Measurements from ENCODE around the gene IRS1.

Gene IRS1

GRCh38 chr2:226693521-226693920, 106.1 kb downstream of the IRS1 start:
- peaks cover 0 to under 1% (median 0%) of the 10 kb centered on the region in 3 donors for H3K9me3 ChIP-seq
- peaks cover 0 to 17% (median 8%) of the 10 kb centered on the region in 4 donors for H3K4me1 ChIP-seq
- no peaks in the 10 kb centered on the region for H3K36me3 ChIP-seq
- H3K27ac ChIP-seq, result no peak overlapping the region
- intact Hi-C loops (cut with DNase I; ENCODE audit: low total_unique reads), result no loop called here
- H3K4me3 ChIP-seq, result no peak overlapping the region
- no peak for DNase-seq
- H3K27me3 ChIP-seq, result no peaks in the 10 kb centered on the region
- no peak for TF ChIP-seq CTCF (IDR thresholded peaks at IDR 0.05)

GRCh38 chr2:226692521-226693126, 107.0 kb downstream of the IRS1 start:
- Histone ChIP-seq H3K9me3 (peaks cover 0 to 3% (median 0%) of the 10 kb centered on the region in 3 donors), H3K36me3 (no peaks in the 10 kb centered on the region), H3K4me3 (no peak overlapping the region), H3K4me1 (peaks cover 0 to 17% (median 8%) of the 10 kb centered on the region in 4 donors), H3K27me3 (no peaks in the 10 kb centered on the region), H3K27ac (no peak overlapping the region)
- intact Hi-C loops (cut with DNase I; ENCODE audit: low total_unique reads), result no loop called here
- no peak for TF ChIP-seq CTCF (IDR thresholded peaks at IDR 0.05)
- DNase-seq, result no peak

GRCh38 chr2:226691255-226691654, 108.4 kb downstream of the IRS1 start:
- no peak overlapping the region for H3K4me3 ChIP-seq
- intact Hi-C loops (cut with DNase I; ENCODE audit: low total_unique reads), result no loop called here
- peak overlapping the region; percentile 30 to 51 for H3K27ac ChIP-seq

GRCh38 chr2:226690461-226691024, 109.1 kb downstream of the IRS1 start:
- peaks cover 0 to 17% (median 8%) of the 10 kb centered on the region in 4 donors for H3K4me1 ChIP-seq
- peaks cover 0 to 3% (median 0%) of the 10 kb centered on the region in 3 donors for H3K9me3 ChIP-seq
- no peak overlapping the region for H3K4me3 ChIP-seq
- no peaks in the 10 kb centered on the region for H3K27me3 ChIP-seq
- TF ChIP-seq CTCF (IDR thresholded peaks at IDR 0.05), result no peak
- no peaks in the 10 kb centered on the region for H3K36me3 ChIP-seq
- intact Hi-C loops (cut with DNase I; ENCODE audit: low total_unique reads), result no loop called here
- peak overlapping the region; percentile 30 to 51 for H3K27ac ChIP-seq
- no peak for DNase-seq

More at GRCh38 chr2:226691255-226691654, 108.4 kb downstream of the IRS1 start:
- Histone ChIP-seq H3K9me3 (peaks cover 0 to 3% (median 0%) of the 10 kb centered on the region in 3 donors), H3K4me1 (peaks cover 0 to 17% (median 8%) of the 10 kb centered on the region in 4 donors), H3K36me3 (no peaks in the 10 kb centered on the region), H3K27me3 (no peaks in the 10 kb centered on the region)
- DNase-seq, result no peak
- no peak for TF ChIP-seq CTCF (IDR thresholded peaks at IDR 0.05)

GRCh38 chr2:226687641-226688253, 111.9 kb downstream of the IRS1 start:
- DNase-seq, result no peak
- Histone ChIP-seq H3K4me3 (no peak overlapping the region), H3K9me3 (peaks cover 0 to 3% (median 0%) of the 10 kb centered on the region in 3 donors), H3K4me1 (peaks cover 0 to 17% (median 8%) of the 10 kb centered on the region in 4 donors), H3K27ac (no peak overlapping the region), H3K36me3 (no peaks in the 10 kb centered on the region), H3K27me3 (no peaks in the 10 kb centered on the region)
- intact Hi-C loops (cut with DNase I; ENCODE audit: low total_unique reads), result no loop called here
- no peak for TF ChIP-seq CTCF (IDR thresholded peaks at IDR 0.05)

Data from tibial artery (tissue), 4 donors.